ENCODE data around the gene MSI2.

Gene MSI2

DNA sequence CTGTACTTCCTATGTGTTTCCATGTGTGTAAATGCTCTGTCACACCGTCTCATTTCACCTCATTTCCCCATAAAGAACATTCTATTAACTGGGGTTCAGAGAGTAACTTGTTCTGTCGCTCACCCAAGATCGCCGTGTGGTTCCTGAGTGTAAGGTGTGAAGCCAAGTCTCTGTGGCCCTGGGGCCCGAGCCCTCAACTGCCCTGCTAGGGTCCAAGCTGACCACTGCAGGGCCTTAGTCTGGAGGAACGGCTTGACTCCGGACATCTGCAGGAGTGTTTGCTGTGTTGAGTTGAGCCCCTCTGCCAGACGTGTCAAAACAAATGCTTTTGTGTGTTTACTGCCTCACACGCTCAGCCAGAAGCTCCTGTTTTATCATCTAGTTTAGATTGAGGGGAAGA is 244.7 kb downstream of the MSI2 start:
- CTCF ChIA-PET, result no interaction called here
- no peak overlapping the region for H3K27ac ChIP-seq
- DNase-seq (ENCODE audit: low spot score), result no peak
- POLR2A ChIA-PET (ENCODE audit: low non-redundant PET), result no interaction called here
- no peak for TF ChIP-seq CTCF (conservative IDR thresholded peaks at IDR 0.05; ENCODE audit: low read depth)

- no peak for DNase-seq (ENCODE audit: low spot score)
- no peak overlapping the region for H3K27ac ChIP-seq
- TF ChIP-seq CTCF (conservative IDR thresholded peaks at IDR 0.05; ENCODE audit: low read depth), result no peak
- ChIA-PET CTCF (no interaction called here), POLR2A (ENCODE audit: low non-redundant PET) (no interaction called here)
These were observed 245.7 kb downstream of the MSI2 start for GRCh38 chr17:57502022-57502421.

- no peak for DNase-seq (ENCODE audit: low spot score)
- CTCF ChIA-PET, result interaction anchor here (0.6 kb wide), 1 partner anchor 443 kb away, joined by 3 read pairs; no protein-coding TSS in a partner anchor
- POLR2A ChIA-PET (ENCODE audit: low non-redundant PET), result no interaction called here
- TF ChIP-seq CTCF (conservative IDR thresholded peaks at IDR 0.05; ENCODE audit: low read depth), result no peak
- no peak overlapping the region for H3K27ac ChIP-seq
These were observed 246.5 kb downstream of the MSI2 start for GRCh38 chr17:57502811-57503241.

DNA sequence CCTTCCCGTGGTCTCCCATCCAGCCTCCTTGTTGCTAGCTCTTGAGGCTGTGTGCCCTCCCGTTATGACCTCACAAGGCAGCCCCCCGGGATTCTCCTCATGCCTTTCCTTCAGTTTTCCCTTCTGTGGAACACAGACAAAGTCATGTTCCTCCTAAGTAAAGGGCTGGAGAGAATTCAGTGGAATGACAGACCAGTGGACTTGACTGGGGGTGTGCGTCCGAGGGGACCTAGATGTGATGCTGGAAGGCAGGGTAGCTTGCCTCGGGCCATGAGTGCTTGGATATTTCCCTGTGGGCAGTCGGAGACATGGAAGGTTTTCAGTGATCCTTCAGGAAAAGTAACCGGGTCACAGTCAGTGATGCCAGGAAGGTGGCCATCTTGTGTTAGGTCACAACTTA is 247.9 kb downstream of the MSI2 start:
- no peak overlapping the region for H3K27ac ChIP-seq
- DNase-seq (ENCODE audit: low spot score), result no peak
- POLR2A ChIA-PET (ENCODE audit: low non-redundant PET), result no interaction called here
- TF ChIP-seq CTCF (conservative IDR thresholded peaks at IDR 0.05; ENCODE audit: low read depth), result no peak
- CTCF ChIA-PET, result interaction anchor here (1.0 kb wide), 1 partner anchor 261 kb away, joined by 4 read pairs; no protein-coding TSS in a partner anchor

DNA sequence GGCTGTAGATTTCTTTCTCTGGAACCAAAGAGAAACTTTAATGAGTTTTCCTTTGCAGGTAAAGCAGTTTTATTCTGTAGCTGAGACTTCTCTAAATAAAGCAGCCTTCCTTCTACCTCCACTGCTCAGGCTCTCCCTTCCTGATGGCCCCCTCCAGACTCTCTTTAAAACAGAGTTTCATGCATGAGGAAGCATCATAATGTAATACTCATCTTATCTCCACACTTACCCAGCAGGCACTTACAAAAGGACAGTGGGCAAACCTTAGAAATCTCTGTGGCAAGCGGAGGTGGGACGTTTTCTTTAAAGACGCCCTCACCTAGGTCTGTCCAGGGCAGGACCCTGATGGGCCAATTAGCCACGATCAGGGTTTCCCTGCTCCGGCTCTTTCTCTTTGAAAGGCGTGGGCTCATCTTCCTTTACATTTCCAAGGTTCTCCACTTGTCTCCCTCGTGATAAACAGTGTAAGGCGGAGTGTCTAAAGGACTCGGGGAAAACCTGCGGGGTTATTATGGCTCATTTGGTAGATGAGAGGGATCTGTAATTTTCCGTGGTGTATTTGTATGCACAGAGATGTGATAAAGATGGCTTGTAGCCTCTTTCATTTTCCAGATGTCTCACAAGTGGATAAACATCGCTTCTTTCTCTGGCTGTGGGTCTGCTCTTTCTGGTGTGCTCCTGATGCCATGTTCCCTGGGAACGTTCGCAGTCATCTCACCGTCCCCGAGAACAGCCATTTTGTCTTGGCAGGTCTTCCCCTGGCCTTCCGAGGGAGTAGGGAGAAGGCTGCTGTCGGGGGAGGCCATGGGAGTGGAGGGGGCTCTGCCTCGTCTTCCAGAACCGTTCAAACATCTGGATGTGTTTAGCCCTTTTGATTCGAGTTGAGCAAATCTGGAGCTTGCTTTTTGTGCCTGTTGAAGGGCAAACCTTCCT is 249.8 kb downstream of the MSI2 start:
- no peak for DNase-seq (ENCODE audit: low spot score)
- CTCF ChIA-PET, result interaction anchor here (0.6 kb wide), 1 partner anchor 144 kb away, joined by 5 read pairs; no protein-coding TSS in a partner anchor
- no peak for TF ChIP-seq CTCF (conservative IDR thresholded peaks at IDR 0.05; ENCODE audit: low read depth)
- H3K27ac ChIP-seq, result no peak overlapping the region
- POLR2A ChIA-PET (ENCODE audit: low non-redundant PET), result no interaction called here

DNA sequence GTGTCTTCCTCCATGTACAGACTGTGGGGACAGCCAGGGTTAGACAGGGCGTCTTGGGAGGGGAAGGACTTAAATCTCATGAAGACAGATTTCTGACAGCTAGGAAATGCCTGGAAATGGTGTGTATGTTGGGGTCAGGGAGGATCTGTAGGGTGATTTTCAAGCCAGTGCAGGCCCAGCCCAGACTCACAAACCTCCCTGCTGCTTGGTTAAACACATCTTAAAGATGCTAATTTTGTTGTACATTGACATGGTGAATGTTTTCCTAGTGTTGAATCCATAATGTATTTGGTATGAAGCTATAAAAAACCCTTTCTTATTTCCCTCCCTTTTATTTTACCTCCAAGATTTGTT is 250.4 kb downstream of the MSI2 start:
- POLR2A ChIA-PET (ENCODE audit: low non-redundant PET), result no interaction called here
- H3K27ac ChIP-seq, result no peak overlapping the region
- no peak for DNase-seq (ENCODE audit: low spot score)
- CTCF ChIA-PET, result interaction anchor here (0.6 kb wide), 1 partner anchor 143 kb away, joined by 5 read pairs; no protein-coding TSS in a partner anchor
- no peak for TF ChIP-seq CTCF (conservative IDR thresholded peaks at IDR 0.05; ENCODE audit: low read depth)
